GM18519 (cell line): ENCODE data around the gene EIF1AD.
"Not testable (repeated sequence)": the region's sequence is repeated elsewhere in the genome, so short reads cannot be mapped to it uniquely, and the experiment has no call there.

ENCODE experiments used
- ATAC-seq: cut with Tn5 transposase; IDR thresholded peaks from one replicate; pipeline ENCODE4 v1.9.1; 2021; ENCODE audit warnings: mild to moderate bottlenecking, moderate library complexity; ENCODE audit not compliant: unreplicated experiment, low FRiP score

Gene EIF1AD

GRCh38 chr11:65973439-65974110, 28.4 kb downstream of the EIF1AD start:
- ATAC-seq, result no peak

GRCh38 chr11:65972116-65972515, 29.8 kb downstream of the EIF1AD start:
- ATAC-seq, result no peak

- ATAC-seq, result no peak
These were observed 33.1 kb downstream of the EIF1AD start for GRCh38 chr11:65968600-65969482.

- ATAC-seq, result no peak
These were observed 34.5 kb downstream of the EIF1AD start for GRCh38 chr11:65967329-65967934.

- ATAC-seq, result no peak
These were observed 35.8 kb downstream of the EIF1AD start for GRCh38 chr11:65965986-65966762.

GRCh38 chr11:65964906-65965305, 37.1 kb downstream of the EIF1AD start:
- ATAC-seq, result no peak

GRCh38 chr11:65962141-65962564, 39.8 kb downstream of the EIF1AD start:
- ATAC-seq, result no peak

GRCh38 chr11:65961267-65962140, 40.5 kb downstream of the EIF1AD start, which contains the start of gene SART1:
Gene SART1 (plus strand): TSS chr11:65961734. CDS start chr11:65961781, 47 bp downstream.
- peak; percentile 63 for ATAC-seq

GRCh38 chr11:65960824-65961266, 41.1 kb downstream of the EIF1AD start:
- no peak for ATAC-seq

GRCh38 chr11:65958774-65959420, 43.1 kb downstream of the EIF1AD start:
- ATAC-seq, result no peak

GRCh38 chr11:65958291-65958690, 43.7 kb downstream of the EIF1AD start:
- no peak for ATAC-seq

- no peak for ATAC-seq
These were observed 47.2 kb downstream of the EIF1AD start for GRCh38 chr11:65954771-65955170.

- ATAC-seq, result no peak
These were observed 48.5 kb downstream of the EIF1AD start for GRCh38 chr11:65953471-65953870.

- ATAC-seq, result no peak
These were observed 49.9 kb downstream of the EIF1AD start for GRCh38 chr11:65952052-65952521.

GRCh38 chr11:65951641-65952040, 50.3 kb downstream of the EIF1AD start:
- not testable (repeated sequence) for ATAC-seq

- not testable (repeated sequence) for ATAC-seq
These were observed 51.2 kb downstream of the EIF1AD start for GRCh38 chr11:65950711-65951110.

GRCh38 chr11:65947603-65948125, 54.3 kb downstream of the EIF1AD start:
- ATAC-seq, result no peak

GRCh38 chr11:65947133-65947532, 54.8 kb downstream of the EIF1AD start:
- ATAC-seq, result no peak
